WTC11 (cell line): ENCODE measurements around the gene RAB3GAP1. TPM values are rescaled to one million over a fixed set of nuclear protein-coding genes. Genes with fewer than 3 reads are reported as not detected.

ENCODE experiments used
- ATAC-seq: fragments of 200-7000 bp; cut with Tn5 transposase; 2 replicates; pipeline ENCODE4 v1.10.0; 2021; ENCODE audit warnings: mild to moderate bottlenecking, moderate library complexity
- CTCF ChIA-PET: fragments of 300-600 bp; sonication (Branson Sonifier 250); formaldehyde crosslinking; loops from one replicate; lab custom pipeline; 2021; ENCODE audit warnings: antibody characterized with exemption; lab: Charles Lee
- POLR2A ChIA-PET: fragments of 350-600 bp; sonication (Branson Sonifier 250); formaldehyde crosslinking; loops from one replicate; lab custom pipeline; 2021; ENCODE audit warnings: antibody characterized with exemption; lab: Charles Lee
- DNase-seq: peaks from one replicate; pipeline ENCODE4 v3.0.0; 2021; ENCODE audit warnings: low spot score
- H3K27ac Mint-ChIP-seq: 2 replicates; pipeline ENCODE4 v1.8.0; 2021; ENCODE audit warnings: mixed read lengths
- H3K27me3 Mint-ChIP-seq: 2 replicates; pipeline ENCODE4 v1.8.0; 2021; ENCODE audit warnings: low read depth, mild to moderate bottlenecking, moderate library complexity, mixed read lengths
- H3K36me3 Mint-ChIP-seq: 2 replicates; pipeline ENCODE4 v1.8.0; 2021; ENCODE audit warnings: mixed read lengths
- H3K4me1 Mint-ChIP-seq: 2 replicates; pipeline ENCODE4 v1.8.0; 2022; ENCODE audit warnings: mixed read lengths
- H3K4me3 Mint-ChIP-seq: 2 replicates; pipeline ENCODE4 v1.8.0; 2021; ENCODE audit warnings: mild to moderate bottlenecking, moderate library complexity, mixed read lengths
- H3K9me3 Mint-ChIP-seq: 2 replicates; pipeline ENCODE4 v1.8.0; 2021; ENCODE audit warnings: mixed read lengths
- ATF2 ChIP-seq: sonication (generic); formaldehyde crosslinking; IDR thresholded peaks from 2 replicates; pipeline ENCODE4 v1.8.1; 2022; ENCODE audit warnings: low read depth, missing genetic modification reagents, borderline replicate concordance
- CDX4 ChIP-seq: fragments of 250-450 bp; sonication (Bioruptor Pico); IDR thresholded peaks from 2 replicates; pipeline ENCODE4 v1.9.0; 2021; ENCODE audit warnings: moderate library complexity, mild to moderate bottlenecking, inconsistent platforms, borderline replicate concordance
- CREB1 ChIP-seq: sonication (generic); formaldehyde crosslinking; IDR thresholded peaks from 2 replicates; pipeline ENCODE4 v1.8.0; 2023; ENCODE audit warnings: mild to moderate bottlenecking, missing genetic modification reagents
- ETV6 ChIP-seq: sonication (generic); formaldehyde crosslinking; IDR thresholded peaks from 2 replicates; pipeline ENCODE4 v1.8.1; 2022; ENCODE audit warnings: mild to moderate bottlenecking, missing genetic modification reagents
- FOXK1 ChIP-seq: sonication (generic); formaldehyde crosslinking; IDR thresholded peaks from 2 replicates; pipeline ENCODE4 v1.8.0; 2022; ENCODE audit warnings: mild to moderate bottlenecking, moderate library complexity, missing genetic modification reagents
- GTF2I ChIP-seq: fragments of 250-450 bp; sonication (Bioruptor Pico); conservative IDR thresholded peaks from 2 replicates; pipeline ENCODE4 v1.4.0; 2021; ENCODE audit warnings: mild to moderate bottlenecking
- NFE2L1 ChIP-seq: sonication (generic); formaldehyde crosslinking; IDR thresholded peaks from 2 replicates; pipeline ENCODE4 v1.8.1; 2023; ENCODE audit warnings: missing genetic modification reagents
- NFYB ChIP-seq: sonication (generic); formaldehyde crosslinking; conservative IDR thresholded peaks from 2 replicates; pipeline ENCODE4 v1.8.0; 2022; ENCODE audit warnings: low read depth, missing genetic modification reagents
- NR3C1 ChIP-seq: sonication (generic); formaldehyde crosslinking; conservative IDR thresholded peaks from 2 replicates; pipeline ENCODE4 v1.8.1; 2023; ENCODE audit warnings: low read depth, mild to moderate bottlenecking, missing genetic modification reagents
- TEAD4 ChIP-seq: sonication (generic); formaldehyde crosslinking; IDR thresholded peaks from 2 replicates; pipeline ENCODE4 v1.8.0; 2022; ENCODE audit warnings: mild to moderate bottlenecking, missing genetic modification reagents
- ZNF121 ChIP-seq: sonication (generic); formaldehyde crosslinking; IDR thresholded peaks from 2 replicates; pipeline ENCODE4 v1.8.0; 2023; ENCODE audit warnings: missing genetic modification reagents
- ZNF138 ChIP-seq: sonication (generic); formaldehyde crosslinking; conservative IDR thresholded peaks from 2 replicates; pipeline ENCODE4 v1.8.1; 2022; ENCODE audit warnings: mild to moderate bottlenecking, moderate library complexity, missing genetic modification reagents
- ZNF219 ChIP-seq: sonication (generic); formaldehyde crosslinking; IDR thresholded peaks from 2 replicates; pipeline ENCODE4 v1.8.0; 2023; ENCODE audit warnings: missing genetic modification reagents, mild to moderate bottlenecking, borderline replicate concordance
- ZNF263 ChIP-seq: sonication (generic); formaldehyde crosslinking; IDR thresholded peaks from 2 replicates; pipeline ENCODE4 v1.8.1; 2022; ENCODE audit warnings: low read depth, mild to moderate bottlenecking, moderate library complexity, missing genetic modification reagents
- ZNF396 ChIP-seq: fragments of 250-450 bp; sonication (Bioruptor Pico); IDR thresholded peaks from 2 replicates; pipeline ENCODE4 v1.8.0; 2021; ENCODE audit warnings: mild to moderate bottlenecking, moderate library complexity, borderline replicate concordance
- total RNA-seq: library from RNA; stranded (reverse); gene quantifications from 3 replicates; pipeline ENCODE4 v1.2.3, GENCODE V29; 2021
- TF ChIP-seq, protein P1 (sequence below): sonication (generic); formaldehyde crosslinking; conservative IDR thresholded peaks from 2 replicates; pipeline ENCODE4 v1.8.1; 2023; ENCODE audit warnings: mild to moderate bottlenecking, low read depth, missing genetic modification reagents, moderate library complexity
- TF ChIP-seq, protein P2 (sequence below): fragments of 250-450 bp; sonication (Bioruptor Pico); IDR thresholded peaks from 2 replicates; pipeline ENCODE4 v1.9.0; 2021; ENCODE audit warnings: mild to moderate bottlenecking, borderline replicate concordance
- TF ChIP-seq, protein P3 (sequence below): sonication (generic); formaldehyde crosslinking; IDR thresholded peaks from 2 replicates; pipeline ENCODE4 v1.8.0; 2022; ENCODE audit warnings: mild to moderate bottlenecking, missing genetic modification reagents
- TF ChIP-seq, protein P4 (sequence below): fragments of 250-450 bp; sonication (Bioruptor Pico); conservative IDR thresholded peaks from 2 replicates; pipeline ENCODE4 v1.9.0; 2021; ENCODE audit warnings: mild to moderate bottlenecking

RAB3GAP1 gene
- total RNA-seq, 1 experiment from 2014 or later, result 27.6 TPM

GRCh38 chr2:135182190-135182589 lies 130.1 kb downstream of the RAB3GAP1 start (continued):
- TF ChIP-seq, protein P1, sequence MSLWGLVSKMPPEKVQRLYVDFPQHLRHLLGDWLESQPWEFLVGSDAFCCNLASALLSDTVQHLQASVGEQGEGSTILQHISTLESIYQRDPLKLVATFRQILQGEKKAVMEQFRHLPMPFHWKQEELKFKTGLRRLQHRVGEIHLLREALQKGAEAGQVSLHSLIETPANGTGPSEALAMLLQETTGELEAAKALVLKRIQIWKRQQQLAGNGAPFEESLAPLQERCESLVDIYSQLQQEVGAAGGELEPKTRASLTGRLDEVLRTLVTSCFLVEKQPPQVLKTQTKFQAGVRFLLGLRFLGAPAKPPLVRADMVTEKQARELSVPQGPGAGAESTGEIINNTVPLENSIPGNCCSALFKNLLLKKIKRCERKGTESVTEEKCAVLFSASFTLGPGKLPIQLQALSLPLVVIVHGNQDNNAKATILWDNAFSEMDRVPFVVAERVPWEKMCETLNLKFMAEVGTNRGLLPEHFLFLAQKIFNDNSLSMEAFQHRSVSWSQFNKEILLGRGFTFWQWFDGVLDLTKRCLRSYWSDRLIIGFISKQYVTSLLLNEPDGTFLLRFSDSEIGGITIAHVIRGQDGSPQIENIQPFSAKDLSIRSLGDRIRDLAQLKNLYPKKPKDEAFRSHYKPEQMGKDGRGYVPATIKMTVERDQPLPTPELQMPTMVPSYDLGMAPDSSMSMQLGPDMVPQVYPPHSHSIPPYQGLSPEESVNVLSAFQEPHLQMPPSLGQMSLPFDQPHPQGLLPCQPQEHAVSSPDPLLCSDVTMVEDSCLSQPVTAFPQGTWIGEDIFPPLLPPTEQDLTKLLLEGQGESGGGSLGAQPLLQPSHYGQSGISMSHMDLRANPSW, result no peak
- TF ChIP-seq NFE2L1 (CRISPR knock-in tag), result no peak
- TF ChIP-seq, all 79 proteins: peak for 0

DNA sequence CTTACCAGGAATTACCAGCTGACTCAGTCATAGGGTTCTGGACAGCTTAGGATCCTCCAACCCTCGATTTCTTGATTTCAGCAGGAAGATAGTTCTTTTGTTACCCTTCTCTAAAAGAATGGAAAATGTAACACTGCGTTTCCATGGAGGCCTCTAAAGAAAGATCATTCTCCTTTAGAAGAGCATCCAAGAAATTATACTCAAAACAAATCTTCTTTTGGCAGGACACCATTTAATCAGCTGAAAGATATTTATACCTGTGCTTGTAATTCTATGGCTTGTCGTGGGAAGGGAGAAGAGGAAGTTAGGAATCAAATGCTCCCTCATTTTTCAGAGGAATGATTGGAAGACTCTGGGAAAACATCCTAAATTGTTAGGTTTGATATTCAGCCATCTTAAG lies 130.5 kb downstream of the RAB3GAP1 start:
- Mint-ChIP-seq H3K4me3 (no peak overlapping the region), H3K36me3 (peaks cover 6% of the 10 kb centered on the region), H3K4me1 (peaks cover 13% of the 10 kb centered on the region), H3K27ac (no peak overlapping the region), H3K9me3 (peaks cover 6% of the 10 kb centered on the region), H3K27me3 (no peaks in the 10 kb centered on the region)
- ChIA-PET POLR2A (interaction anchor here (1.0 kb wide), 1 partner anchor 9 kb away, joined by 3 read pairs; no protein-coding TSS in a partner anchor), CTCF (interaction anchor here (0.8 to 1.7 kb wide), 3 partner anchors 178 to 615 kb away, joined by 3 to 6 read pairs (median 5); no protein-coding TSS in a partner anchor)
- no peak for ATAC-seq
- TF ChIP-seq NR3C1, result no peak
- no peak for TF ChIP-seq ZNF219 (CRISPR knock-in tag)
- TF ChIP-seq ZNF138 (CRISPR knock-in tag), result no peak
- no peak for TF ChIP-seq TEAD4 (CRISPR knock-in tag)
- TF ChIP-seq, protein P2, sequence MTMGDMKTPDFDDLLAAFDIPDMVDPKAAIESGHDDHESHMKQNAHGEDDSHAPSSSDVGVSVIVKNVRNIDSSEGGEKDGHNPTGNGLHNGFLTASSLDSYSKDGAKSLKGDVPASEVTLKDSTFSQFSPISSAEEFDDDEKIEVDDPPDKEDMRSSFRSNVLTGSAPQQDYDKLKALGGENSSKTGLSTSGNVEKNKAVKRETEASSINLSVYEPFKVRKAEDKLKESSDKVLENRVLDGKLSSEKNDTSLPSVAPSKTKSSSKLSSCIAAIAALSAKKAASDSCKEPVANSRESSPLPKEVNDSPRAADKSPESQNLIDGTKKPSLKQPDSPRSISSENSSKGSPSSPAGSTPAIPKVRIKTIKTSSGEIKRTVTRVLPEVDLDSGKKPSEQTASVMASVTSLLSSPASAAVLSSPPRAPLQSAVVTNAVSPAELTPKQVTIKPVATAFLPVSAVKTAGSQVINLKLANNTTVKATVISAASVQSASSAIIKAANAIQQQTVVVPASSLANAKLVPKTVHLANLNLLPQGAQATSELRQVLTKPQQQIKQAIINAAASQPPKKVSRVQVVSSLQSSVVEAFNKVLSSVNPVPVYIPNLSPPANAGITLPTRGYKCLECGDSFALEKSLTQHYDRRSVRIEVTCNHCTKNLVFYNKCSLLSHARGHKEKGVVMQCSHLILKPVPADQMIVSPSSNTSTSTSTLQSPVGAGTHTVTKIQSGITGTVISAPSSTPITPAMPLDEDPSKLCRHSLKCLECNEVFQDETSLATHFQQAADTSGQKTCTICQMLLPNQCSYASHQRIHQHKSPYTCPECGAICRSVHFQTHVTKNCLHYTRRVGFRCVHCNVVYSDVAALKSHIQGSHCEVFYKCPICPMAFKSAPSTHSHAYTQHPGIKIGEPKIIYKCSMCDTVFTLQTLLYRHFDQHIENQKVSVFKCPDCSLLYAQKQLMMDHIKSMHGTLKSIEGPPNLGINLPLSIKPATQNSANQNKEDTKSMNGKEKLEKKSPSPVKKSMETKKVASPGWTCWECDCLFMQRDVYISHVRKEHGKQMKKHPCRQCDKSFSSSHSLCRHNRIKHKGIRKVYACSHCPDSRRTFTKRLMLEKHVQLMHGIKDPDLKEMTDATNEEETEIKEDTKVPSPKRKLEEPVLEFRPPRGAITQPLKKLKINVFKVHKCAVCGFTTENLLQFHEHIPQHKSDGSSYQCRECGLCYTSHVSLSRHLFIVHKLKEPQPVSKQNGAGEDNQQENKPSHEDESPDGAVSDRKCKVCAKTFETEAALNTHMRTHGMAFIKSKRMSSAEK (CRISPR knock-in tag), result no peak
- TF ChIP-seq ZNF263 (CRISPR knock-in tag), result no peak
- TF ChIP-seq, protein P3, sequence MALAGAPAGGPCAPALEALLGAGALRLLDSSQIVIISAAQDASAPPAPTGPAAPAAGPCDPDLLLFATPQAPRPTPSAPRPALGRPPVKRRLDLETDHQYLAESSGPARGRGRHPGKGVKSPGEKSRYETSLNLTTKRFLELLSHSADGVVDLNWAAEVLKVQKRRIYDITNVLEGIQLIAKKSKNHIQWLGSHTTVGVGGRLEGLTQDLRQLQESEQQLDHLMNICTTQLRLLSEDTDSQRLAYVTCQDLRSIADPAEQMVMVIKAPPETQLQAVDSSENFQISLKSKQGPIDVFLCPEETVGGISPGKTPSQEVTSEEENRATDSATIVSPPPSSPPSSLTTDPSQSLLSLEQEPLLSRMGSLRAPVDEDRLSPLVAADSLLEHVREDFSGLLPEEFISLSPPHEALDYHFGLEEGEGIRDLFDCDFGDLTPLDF (CRISPR knock-in tag), result no peak
- no peak for TF ChIP-seq CREB1 (CRISPR knock-in tag)
- no peak for DNase-seq

DNA sequence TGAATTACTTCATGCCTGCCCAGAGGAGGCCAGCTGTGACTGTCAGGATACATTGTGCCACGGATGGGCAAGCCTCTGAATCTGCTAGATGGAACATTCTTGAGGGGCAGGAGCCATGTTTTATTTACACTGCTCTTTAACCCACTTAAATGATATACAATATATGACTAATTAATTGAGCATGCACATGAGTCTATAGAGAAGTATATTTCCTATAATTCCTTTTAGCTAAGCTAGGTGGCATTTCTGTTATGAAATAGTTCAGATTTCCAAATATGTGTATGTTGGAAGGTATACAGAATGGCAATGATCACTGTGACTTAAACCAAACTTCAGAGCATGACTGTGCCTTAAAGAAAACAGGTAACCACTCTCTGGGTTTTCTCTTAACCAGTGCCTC lies 131.7 kb downstream of the RAB3GAP1 start:
- Mint-ChIP-seq H3K27ac (no peak overlapping the region), H3K27me3 (no peaks in the 10 kb centered on the region), H3K9me3 (peaks cover 5% of the 10 kb centered on the region), H3K4me3 (no peak overlapping the region), H3K4me1 (peaks cover 13% of the 10 kb centered on the region), H3K36me3 (peaks cover 5% of the 10 kb centered on the region; the same call in 1 of the 2 replicates)
- TF ChIP-seq GTF2I (CRISPR knock-in tag), result no peak
- DNase-seq (no peak), ATAC-seq (no peak)
- ChIA-PET CTCF (no interaction called here), POLR2A (no interaction called here)

GRCh38 chr2:135186054-135186453 lies 134.0 kb downstream of the RAB3GAP1 start:
- Mint-ChIP-seq H3K9me3 (peaks cover 21% of the 10 kb centered on the region), H3K27ac (no peak overlapping the region), H3K27me3 (no peaks in the 10 kb centered on the region), H3K36me3 (peaks cover 16% of the 10 kb centered on the region), H3K4me3 (no peak overlapping the region), H3K4me1 (peaks cover 13% of the 10 kb centered on the region)
- CTCF ChIA-PET, result no interaction called here
- ATAC-seq (no peak), DNase-seq (no peak)
- POLR2A ChIA-PET, result no interaction called here
- no peak for TF ChIP-seq CDX4 (CRISPR knock-in tag)
- TF ChIP-seq ZNF121 (CRISPR knock-in tag), result no peak
- no peak for TF ChIP-seq NFYB
- no peak for TF ChIP-seq ETV6 (CRISPR knock-in tag)
- TF ChIP-seq ZNF396 (CRISPR knock-in tag), result no peak
- TF ChIP-seq, protein P4, sequence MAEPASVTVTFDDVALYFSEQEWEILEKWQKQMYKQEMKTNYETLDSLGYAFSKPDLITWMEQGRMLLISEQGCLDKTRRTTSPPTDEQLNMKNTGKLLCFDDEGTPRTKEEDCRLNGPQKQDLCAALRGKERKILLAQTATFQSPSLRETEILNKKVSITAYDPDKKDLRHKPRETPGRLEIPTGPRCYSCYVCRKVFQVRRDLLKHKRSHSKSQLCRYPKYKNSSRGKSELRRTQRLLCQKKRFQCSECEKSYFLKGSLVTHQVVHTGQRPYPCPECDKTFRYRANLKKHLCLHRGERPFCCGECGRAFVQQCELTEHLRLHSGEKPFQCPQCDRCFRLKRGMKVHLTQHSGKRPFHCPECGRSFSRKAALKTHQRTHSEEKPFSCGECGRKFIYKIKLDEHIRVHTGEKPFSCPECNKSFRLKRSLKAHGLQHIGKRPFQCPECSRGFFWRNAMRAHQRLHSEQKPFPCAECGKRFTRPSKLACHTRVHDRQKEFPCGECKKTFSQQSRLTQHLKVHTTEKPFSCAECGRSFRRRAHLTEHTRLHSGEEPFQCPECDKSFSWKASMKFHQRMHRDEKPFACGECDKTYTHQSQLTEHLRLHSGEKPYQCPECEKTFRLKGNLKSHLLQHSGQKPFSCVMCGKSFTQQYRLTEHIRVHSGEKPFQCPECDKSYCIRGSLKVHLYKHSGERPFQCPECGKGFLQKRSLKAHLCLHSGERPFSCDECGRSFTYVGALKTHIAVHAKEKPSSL (CRISPR knock-in tag), result no peak
- no peak for TF ChIP-seq FOXK1
- no peak for TF ChIP-seq ATF2
